LNCAP (cell line): Measurements from ENCODE around the gene NLRP1.

Experiments used
- TF ChIP-seq, protein P1 (sequence below): fragments of 450-650 bp; IDR thresholded peaks from 2 replicates; pipeline ENCODE4 v1.5.1; 2017; ENCODE audit warnings: mild to moderate bottlenecking

The NLRP1 gene

DNA sequence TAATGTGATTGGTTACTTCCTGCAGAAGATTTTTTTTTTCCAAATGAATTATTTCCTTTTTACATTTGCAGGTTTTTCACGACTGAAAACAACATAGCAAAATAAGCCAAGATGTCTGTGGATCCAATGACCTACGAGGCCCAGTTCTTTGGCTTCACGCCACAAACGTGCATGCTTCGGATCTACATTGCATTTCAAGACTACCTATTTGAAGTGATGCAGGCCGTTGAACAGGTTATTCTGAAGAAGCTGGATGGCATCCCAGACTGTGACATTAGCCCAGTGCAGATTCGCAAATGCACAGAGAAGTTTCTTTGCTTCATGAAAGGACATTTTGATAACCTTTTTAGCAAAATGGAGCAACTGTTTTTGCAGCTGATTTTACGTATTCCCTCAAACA lies 95.6 kb downstream of the NLRP1 start:
- TF ChIP-seq, protein P1, sequence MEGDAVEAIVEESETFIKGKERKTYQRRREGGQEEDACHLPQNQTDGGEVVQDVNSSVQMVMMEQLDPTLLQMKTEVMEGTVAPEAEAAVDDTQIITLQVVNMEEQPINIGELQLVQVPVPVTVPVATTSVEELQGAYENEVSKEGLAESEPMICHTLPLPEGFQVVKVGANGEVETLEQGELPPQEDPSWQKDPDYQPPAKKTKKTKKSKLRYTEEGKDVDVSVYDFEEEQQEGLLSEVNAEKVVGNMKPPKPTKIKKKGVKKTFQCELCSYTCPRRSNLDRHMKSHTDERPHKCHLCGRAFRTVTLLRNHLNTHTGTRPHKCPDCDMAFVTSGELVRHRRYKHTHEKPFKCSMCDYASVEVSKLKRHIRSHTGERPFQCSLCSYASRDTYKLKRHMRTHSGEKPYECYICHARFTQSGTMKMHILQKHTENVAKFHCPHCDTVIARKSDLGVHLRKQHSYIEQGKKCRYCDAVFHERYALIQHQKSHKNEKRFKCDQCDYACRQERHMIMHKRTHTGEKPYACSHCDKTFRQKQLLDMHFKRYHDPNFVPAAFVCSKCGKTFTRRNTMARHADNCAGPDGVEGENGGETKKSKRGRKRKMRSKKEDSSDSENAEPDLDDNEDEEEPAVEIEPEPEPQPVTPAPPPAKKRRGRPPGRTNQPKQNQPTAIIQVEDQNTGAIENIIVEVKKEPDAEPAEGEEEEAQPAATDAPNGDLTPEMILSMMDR = no peak

GRCh38 chr17:5486206-5487124 lies 97.8 kb downstream of the NLRP1 start, which contains the start of gene MIS12:
Gene MIS12 (plus strand): TSS chr17:5486566. CDS start chr17:5488863, 2,297 bp downstream.
- TF ChIP-seq, protein P1 = no peak

GRCh38 chr17:5485270-5486205 lies 98.8 kb downstream of the NLRP1 start, which contains the start of gene DERL2:
Gene DERL2 (minus strand): TSS chr17:5486178. CDS start chr17:5486161, 17 bp downstream.
- TF ChIP-seq, protein P1 = no peak

DNA sequence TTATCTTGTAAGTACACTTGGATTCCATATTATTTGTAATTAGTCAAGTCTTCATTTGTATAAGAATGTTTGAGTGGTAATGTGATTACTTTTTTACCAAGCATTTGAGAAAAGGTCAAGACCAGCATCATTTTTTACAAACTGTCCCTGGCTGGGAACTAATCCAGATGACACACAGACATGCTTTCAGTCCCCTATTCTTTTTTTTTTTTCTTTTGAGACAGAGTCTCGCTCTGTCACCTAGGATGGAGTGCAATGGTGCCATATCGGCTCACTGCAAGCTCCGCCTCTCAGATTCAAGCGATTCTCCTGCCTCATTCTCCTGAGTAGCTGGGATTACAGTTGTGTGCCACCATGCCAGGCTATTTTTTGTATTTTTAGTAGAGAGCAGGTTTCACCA lies 102.9 kb downstream of the NLRP1 start:
- TF ChIP-seq, protein P1 = no peak

DNA sequence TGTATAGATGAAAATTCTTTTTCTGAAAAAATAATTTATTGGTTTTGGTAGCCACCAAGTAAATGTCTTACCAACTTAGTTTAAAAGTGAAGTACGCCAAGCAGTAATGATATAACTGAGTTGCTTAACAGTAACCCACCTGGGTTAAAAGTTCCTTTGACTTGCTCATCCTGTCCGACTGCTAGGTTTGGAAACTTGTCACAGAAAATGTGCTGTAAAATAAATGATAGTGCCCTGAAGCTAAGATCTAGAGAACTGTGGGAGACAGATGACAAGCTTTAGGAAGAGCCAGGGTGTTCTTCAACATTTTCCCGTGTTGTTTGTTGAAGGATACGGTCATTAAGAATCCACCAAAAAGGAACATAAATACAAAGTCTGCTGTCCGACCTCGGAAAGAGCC lies 103.3 kb downstream of the NLRP1 start:
- TF ChIP-seq, protein P1 = no peak

DNA sequence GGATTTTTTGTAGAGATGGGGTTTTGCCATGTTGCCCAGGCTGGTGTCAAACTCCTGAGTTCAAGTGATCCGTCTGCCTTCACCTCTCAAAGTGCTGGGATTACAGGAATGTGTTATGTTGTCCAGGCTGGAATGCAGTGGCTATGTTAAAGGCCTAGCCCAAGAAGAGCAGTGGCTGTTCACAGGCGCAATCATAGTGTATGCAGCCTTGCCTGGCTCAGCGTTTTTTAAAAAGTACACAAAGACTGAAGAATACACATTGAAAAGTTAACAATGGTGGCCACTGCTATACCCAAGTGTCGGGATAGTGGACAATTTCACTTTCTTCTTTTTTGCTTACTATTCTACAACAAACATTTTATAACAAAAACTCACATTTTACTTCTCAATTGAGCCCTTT lies 105.3 kb downstream of the NLRP1 start:
- TF ChIP-seq, protein P1 = no peak

- TF ChIP-seq, protein P1 = no peak
Observed at GRCh38 chr17:5473906-5474305, 110.4 kb downstream of the NLRP1 start.
